HG03095 (cell line): Measurements from ENCODE around the gene AQP3.
"Not testable (repeated sequence)": the region's sequence is repeated elsewhere in the genome, so short reads cannot be mapped to it uniquely, and the experiment has no call there.

ENCODE experiments used
- ATAC-seq: cut with Tn5 transposase; IDR thresholded peaks from one replicate; pipeline ENCODE4 v1.9.1; 2021; ENCODE audit warnings: moderate library complexity; ENCODE audit not compliant: unreplicated experiment

Gene AQP3

DNA sequence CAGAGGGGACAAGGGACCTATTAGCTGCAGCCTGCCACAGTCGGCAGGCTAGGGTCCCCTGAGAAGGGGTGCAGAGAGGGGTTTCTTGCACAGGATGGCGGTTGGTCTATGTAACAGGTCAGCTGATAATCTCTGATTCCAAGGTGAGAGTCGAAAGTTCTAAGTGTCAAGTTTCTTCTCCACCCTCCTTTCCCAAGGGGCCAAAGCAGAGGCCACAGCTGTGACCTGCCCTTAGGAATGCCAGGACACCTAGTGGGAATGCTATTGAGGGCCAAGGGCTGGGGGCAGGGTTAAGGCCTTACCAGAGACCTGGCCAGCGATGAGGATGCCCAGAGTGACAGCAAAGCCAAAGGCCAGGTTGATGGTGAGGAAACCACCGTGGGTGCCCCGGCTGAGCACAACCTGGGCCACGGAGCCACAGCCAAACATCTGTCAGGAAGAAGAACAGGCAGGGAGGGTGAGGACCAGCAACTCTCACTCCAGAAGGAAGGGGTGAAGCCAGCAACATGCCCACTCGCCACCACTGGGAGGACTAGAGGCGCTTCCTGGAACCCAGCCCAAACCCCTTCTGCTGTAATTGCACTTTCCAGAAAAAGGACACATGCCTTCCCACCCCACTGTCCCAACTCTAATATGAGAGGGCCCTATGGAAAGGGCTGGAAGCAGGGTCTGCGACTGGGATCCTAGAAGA lies 3.8 kb downstream of the AQP3 start:
- ATAC-seq = no peak

DNA sequence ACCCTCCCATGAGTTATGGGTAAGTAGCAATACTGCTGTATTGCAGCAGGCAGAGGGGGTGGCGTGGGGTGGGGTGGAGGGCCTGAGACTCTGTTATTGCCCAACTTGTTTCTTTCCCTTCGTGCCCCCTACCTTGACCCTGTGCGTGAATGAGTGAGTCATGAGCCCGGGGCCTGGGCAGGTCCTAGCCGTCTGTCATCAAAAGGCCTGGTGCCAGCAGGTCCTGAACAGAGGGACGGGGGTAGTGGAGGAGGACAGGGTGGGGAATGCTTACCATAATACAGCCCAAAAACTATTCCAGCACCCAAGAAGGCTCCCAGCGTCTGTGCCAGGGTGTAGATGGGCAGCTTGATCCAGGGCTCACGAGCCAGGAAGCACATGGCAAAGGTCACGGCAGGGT lies 4.3 kb downstream of the AQP3 start:
- ATAC-seq = no peak

DNA sequence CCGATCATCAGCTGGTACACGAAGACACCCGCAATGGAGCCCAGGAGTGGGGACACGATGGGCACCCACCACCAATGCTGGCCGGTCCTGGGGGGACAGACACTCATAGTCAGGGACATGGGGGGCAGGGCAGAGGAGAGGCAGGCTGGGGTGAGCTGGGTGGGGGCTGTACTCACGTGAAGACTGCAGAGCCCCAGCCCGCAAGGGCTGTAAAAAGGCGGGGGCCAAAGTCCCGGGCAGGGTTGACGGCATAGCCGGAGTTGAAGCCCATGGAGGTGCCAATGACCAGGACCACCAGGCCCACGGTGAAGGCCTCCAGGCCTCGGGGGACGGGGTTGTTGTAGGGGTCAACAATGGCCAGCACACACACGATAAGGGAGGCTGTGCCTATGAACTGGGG lies 5.3 kb downstream of the AQP3 start:
- ATAC-seq = no peak

DNA sequence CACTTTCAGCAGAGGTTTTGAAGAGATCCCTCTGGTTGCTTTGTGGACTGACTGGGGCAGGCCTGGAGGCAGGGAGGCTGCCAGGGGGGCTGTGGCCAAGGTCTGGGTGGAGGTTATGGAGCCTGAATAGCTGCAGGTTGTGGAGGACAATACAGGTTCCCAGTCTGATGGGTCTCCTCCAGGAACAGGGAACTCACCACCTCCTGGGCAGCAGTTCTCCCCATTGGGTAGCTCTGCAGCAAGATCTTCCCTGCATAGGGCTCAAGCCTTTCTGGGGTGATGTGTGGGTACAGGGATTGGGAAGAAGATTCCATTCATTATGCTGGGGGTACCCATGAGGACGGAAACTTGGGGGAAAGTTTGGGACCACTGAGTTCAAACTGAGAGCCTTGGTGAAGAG lies 6.8 kb downstream of the AQP3 start:
- ATAC-seq = no peak

DNA sequence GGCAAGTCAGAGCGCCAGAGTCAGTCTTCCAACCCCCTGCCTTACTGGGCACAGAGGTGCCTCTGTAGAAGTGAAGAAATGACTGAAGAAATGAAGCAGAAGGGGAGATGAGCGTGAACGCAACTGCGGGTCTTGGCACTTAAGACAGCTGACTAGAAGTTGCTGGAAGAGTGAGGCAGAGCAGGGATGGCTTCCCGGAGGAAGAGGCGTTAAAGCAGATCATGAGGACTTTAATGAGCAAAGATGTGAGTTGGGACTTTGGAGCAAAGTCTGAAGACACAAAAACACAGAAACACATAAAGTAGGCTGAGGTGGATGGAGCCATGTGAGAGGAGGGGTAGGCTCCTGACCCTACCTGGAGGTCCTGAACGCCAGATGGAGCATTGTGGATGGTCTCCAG lies 7.2 kb downstream of the AQP3 start:
- ATAC-seq = no peak

DNA sequence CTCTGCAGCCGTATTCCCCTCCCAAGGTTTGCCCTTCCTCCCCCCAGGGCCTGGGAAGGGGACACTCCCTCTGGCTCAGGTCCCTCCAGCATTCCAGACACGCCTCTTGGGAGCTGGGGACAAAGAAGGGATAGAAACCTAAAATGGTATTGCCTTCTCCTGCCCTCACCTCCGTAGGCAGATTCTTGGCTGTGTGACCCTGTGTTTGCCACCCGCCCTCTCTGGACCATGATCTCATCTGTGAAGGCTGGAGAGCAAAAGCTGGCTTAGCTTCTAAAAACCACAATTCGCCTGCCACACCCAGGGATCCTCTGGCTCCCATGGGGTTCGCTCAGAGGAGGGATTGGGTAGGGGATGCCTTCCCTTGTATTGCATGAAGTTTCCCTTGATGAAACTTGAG lies 7.7 kb downstream of the AQP3 start:
- ATAC-seq = no peak

DNA sequence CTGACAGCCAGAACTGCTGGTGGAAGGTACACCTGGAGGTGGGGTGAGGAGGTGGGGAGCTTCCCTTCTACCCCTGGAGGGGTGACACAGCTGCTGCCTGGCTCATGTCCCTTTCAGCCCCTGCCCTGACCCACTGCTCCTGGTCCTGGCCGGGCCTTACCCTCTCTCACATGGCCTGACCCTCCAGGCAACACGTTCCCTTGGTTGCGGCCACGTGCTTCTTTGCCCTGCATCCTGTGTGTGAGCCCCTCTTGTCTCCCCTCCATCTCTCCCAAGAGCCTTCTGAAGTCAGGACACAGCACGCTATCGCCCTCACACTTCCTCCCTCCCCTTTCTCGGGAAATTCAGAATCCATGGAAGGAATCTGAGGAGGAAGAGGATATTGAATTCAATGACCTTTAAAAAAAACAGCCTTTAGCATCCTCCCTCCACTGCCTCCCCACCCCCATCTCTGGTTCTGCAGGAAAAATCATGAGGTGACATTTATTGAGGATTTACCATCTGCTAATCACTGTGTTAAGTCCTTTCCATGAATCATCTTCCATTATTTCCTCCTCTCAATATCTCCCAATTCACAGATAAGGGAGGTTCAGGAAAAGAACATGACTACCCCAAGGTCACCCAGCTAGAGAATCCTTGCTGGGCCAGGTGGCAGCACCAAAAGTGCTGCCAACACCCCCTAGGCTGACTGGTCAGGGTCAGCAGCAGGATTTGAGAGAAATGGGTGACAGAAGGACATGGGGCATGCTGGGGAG lies 8.3 kb downstream of the AQP3 start:
- no peak for ATAC-seq

DNA sequence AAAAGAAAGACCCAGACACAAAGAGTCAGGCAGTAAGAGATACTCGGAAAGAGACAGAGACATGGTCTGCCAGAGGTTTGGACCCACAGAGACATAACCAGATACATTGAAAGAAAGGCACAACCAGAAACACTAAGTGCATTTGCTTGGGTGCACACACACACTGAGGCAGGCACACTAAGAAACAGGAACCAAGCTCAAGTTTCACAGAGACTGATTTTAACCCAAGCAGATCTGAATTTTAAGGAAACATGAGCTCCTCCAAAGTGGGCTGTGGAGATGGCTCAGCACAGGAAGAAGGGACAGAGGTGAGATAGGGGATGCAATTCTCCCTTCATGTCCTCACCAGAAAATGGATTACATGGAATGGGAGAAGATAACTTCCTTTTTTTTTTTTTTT lies 9.5 kb downstream of the AQP3 start:
- no peak for ATAC-seq

DNA sequence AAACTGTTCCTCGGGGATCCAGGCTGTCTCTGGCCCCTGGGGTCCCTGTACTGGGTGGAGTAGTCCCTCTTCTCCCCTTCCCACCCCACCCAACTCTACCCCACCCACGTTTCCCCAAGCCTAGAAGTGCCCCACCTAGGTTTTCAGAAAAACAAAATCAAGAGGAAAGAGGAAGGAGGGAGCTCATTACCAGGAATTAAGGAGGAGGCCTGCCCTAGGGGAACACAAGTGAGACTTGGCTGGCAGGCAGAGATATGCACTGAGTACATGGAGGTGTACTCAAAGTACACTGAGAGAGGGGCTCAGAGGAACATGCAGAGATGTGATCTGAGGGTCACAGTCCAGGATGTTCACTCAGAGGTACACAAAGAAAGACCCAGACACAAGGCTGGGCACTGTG lies 10.2 kb downstream of the AQP3 start:
- no peak for ATAC-seq

DNA sequence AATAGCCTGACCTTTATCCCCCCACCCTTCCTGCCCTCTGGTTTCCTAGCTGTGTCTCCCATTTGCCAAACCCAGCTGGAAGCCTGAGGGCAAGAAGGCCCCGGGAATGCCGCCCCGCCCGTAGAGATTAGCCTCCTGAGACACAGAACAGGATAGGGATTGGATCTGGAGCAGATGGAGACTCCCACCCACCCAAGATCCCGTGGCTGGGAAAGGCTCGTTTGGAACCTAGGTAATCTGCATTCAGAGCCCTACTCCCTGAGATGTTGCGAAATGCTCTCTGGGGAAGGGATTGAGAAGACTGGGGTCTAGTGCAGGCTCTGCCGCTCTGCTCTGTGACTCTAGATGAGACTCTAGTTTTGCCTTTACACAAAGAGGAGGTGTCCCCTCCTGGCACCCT lies 10.9 kb downstream of the AQP3 start:
- ATAC-seq = no peak

DNA sequence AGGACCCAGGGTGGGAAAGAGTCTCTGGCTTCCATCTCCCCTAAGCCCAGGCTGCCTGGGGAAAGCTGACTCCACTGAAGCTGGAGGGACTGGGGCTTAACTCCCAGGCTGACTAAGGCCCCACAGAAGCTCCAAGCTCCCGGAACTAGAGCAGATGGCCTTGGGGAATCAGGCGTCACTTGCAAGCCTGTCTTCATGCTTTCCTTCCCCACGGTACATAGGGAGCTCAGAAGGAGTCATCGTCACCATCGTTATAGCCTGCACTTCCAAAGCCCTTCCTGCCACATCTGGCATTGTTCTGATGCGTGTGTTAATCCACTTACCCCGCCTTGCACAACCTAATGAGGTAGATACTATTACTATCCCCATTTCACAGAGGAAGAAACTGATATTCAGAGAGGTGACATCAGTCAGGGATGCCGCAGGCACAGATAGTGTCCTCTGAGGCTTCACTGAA lies 11.5 kb downstream of the AQP3 start:
- ATAC-seq = no peak

DNA sequence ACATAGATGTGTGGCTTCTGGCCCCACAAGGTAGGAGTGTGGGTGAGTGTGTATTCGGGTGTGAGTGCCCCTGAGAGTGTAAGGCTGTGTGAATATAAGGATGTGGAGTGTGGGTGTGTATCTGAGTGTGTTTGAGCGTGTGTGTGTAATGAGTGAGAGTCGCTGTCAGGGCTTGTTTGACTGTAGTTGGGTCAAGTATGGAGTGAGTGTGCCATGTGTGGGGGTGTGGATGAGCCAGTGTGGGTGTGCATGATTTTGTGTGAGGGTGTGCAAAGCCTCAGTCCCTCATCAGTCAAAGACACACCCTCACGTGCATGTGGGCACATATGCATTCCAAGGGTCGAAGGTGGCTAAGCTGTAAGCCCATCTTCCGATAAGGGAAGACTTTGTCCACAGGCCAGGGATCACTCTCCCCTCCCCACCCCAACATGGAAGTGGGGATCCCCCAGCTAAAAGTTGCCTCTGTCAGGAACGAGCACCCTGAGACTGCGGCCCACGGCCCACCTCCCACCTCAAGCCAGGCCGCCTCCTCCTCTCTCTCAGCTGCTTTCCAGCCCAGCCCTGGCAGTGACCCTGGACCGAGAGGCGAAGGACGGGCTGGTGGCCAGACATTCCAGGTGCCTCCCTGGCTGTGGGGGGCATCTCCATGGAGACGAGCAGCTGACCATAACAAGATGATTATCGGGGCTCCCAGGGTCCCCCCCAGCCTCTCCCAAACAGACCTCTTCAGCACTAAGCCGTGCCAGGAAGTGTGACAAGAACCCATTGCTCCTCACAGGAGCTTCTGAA lies 12.9 kb downstream of the AQP3 start:
- ATAC-seq = no peak

DNA sequence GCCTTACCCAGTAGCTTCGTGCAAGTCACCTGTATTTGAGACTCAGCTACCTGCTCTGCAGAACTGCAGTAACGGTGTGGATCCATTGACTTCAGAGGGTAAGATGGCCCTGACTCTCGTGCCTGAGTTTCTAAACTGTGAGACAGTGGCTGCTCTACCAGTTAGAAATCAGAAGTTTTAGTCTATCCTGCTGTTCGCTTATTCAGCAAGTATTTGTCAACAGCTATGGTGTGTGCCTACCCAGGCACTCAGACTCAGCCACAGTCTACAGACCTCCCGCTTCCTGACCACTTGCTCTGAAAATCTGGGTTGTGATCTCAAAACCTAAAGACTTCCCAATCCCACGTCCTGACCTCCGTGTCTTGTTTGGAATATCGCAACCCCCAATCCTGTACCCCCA lies 13.5 kb downstream of the AQP3 start:
- no peak for ATAC-seq

DNA sequence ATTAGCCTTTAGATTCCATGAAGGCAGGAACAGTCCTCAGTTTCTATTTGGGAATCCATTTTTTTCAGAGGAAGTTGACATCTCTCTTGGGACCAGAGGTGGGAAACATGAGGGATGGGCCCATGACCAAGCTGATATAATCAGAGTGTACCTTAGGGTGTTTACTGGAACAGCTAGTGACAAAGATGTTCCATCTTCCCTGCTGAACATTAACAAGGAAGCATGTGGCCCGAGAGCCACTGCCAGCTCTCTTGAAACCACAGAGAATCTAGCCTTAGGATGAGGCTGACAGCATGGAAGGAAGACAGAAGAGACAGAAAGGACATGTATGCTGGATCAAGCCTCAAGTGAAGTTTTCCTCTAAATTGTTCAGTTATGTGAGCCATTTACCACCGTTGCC lies 16.0 kb downstream of the AQP3 start:
- no peak for ATAC-seq

DNA sequence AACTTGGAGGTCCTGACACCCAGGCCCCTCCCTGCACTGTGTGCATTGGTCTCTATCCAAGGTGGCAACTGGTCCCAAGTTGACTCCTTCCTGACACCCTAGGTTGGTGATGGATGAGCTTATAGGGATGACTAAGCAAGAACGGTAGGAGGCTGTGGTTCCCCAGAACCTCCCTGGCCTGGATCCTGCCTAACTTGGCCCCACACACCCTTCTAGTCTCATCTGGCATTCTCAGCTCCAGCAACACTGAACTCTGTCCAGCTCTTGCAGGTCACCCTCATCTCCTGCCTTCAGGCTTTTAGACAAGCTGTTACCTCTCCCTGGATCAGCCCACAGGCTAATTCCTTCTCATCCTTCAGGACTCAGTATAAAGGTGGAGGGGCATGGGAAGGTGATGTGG lies 16.5 kb downstream of the AQP3 start:
- no peak for ATAC-seq

DNA sequence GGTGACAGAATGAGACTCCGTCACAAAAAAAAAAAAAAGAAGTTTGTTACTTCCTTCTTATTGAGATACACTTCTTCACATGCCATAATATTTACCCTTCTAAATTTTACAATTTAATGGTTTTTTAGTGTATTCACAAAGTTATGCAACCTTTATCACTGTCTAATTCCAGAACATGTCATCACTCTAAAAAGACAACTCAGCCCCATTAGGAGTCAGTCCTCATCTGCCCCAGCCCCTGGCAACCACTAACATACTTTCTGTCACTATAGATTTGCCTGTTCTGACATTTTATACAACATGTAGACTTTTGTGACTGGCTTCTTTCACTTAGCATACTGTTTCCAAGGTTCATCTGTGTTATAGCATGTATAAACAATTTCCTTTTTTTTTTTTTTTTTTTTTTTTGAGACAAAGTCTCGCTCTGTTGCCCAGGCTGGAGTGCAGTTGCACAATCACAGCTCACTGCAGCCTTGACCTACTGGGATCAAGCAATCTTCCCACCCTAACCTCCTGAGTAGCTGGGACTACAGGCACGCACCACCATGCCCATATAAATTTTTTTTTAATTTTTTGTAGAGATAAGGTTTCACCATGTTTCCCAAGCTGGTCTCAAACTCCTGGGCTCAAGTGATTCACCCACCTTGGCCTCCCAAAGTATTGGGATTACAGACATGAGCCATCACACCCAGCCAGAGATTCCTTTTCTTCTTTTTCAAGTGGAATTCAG lies 18.0 kb downstream of the AQP3 start:
- no peak for ATAC-seq

DNA sequence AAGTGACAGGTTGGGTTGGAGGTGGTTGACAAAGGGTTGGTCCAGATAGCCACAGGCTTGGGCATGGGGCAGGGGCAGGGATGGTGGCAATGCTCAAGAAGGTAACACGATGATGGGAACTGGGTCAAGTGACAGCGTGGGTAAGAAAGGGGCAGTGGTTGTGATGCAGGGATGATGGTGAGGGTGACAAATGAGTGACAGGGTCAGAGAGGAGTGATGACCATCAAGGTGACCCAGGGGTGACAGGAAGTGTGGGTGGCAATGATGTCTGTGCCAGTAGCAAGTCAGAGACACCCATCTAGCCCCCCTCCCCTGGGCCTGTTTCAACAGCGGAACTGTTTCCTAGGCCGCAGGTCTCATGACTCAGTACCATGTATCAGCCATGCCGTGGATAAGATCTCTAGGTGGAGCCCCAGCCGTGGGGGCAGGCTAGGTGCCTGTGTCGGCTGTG lies 20.5 kb downstream of the AQP3 start:
- ATAC-seq = no peak

DNA sequence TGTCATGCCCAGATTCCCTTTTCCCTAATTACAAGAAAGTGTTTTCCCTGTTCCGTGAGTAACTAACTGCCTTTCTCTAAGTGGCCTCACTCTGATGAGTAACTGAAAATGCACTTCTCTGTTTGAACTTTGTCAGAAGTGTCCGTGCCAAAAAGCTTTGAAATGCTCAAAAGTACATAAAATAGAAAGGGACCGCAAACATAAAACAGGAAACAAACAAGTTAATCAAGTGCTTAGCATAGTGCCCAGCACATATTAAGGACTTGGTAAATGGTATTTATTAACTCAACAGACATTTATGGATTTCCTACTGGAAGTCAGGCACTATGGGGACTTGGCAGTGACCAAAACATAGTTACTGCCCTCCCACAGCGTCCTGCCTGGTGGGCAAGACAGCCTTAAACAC lies 22.3 kb downstream of the AQP3 start:
- ATAC-seq = no peak

DNA sequence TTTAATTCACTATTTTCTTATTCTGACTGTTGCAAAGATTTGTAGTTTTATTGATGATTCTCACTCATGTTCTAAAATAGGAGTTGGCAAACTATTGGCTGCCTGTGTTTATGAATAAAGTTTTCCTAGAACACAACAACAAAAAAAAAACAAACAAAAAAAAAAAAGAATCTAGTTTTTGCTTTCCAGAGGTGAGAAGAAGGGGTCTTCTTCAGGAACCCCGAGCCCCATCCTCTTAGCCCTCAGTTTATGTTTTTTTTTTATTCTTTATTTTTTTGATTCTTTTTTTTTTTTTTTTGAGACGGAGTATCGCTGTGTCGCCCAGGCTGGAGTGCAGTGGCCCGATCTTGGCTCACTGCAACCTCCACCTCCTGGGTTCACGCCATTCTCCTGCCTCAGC lies 22.9 kb downstream of the AQP3 start:
- not testable (repeated sequence) for ATAC-seq

DNA sequence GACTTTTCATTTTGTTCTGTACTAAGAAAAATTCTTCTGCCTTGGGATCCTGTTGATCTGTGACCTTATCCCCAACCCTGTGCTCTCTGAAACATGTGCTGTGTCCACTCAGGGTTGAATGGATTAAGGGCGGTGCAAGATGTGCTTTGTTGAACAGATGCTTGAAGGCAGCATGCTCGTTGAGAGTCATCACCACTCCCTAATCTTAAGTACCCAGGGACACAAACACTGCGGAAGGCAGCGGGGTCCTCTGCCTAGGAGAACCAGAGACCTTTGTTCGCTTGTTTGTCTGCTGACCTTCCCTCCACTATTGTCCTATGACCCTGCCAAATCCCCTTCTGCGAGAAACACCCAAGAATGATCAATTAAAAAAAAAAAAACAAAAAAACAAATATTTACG lies 23.4 kb downstream of the AQP3 start:
- ATAC-seq = not testable (repeated sequence)

DNA sequence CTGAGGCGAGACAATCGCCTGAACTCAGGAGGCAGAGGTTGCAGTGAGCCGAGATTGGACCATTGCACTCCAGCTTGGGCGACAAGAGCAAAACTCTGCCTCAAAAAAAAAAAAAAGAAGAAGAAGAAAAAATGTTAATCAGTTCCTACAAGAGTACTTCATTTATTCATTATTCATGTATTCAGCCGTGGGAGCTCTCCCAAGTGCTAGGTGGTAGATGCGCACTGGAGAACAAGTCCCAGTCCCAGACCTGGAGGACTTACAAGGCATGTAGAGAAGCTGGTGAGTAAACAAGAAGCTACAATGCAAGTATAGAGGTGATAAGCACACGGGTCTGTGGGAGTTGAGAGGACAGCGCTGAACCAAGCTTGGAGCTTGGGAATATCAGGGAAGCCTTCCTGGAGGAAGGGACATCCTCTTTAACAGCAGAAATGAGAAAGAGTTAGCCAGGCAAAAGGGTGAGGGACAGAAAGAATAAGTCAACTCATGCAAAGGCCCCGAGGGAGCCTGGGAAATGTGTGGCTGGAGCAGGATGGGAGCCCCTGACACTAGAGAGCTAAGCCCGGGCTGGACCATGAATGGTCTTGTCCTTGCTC lies 27.6 kb downstream of the AQP3 start:
- ATAC-seq = no peak
